Measurements from ENCODE around the gene ARID4A.
"Not testable (repeated sequence)": the region's sequence is repeated elsewhere in the genome, so short reads cannot be mapped to it uniquely, and the experiment has no call there.

Gene ARID4A

DNA sequence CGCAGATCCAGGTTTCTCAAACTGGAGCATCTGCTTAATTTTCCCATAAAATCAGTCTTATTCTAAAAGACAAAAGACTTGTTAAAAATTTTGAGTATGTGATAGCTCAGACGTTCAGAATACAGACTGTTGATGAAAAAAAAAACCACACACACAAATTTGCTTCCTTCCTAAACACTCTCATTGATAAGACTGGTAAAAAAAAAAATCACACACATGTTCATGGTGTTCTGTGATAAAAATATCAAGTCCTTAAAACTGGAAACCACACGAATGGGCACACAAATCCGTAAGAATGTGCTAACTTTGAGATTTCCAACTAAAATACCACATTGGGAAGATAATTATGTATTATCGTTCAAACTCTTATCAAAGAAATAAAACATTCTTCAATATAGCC lies 6.7 kb upstream of the ARID4A start:
- ATAC-seq, result no peak

DNA sequence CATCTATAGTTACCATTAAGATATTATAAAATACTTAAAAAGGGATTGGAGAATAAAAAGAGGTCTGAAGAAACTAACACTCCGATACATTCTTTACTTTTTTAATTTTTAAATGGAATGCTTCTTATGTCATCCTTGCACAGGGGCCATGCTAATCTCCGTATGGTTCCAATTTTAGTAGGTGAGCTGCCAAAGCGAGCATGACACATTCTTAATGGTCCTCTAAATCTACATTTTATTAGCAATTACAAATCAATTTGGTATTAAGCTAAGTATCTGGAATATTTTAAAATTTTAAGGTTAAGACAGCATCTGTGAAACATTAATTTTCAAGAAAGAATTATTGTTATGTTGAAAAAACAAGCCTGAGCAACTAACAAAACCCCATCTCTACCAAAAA lies 6.2 kb upstream of the ARID4A start:
- ATAC-seq, result no peak

DNA sequence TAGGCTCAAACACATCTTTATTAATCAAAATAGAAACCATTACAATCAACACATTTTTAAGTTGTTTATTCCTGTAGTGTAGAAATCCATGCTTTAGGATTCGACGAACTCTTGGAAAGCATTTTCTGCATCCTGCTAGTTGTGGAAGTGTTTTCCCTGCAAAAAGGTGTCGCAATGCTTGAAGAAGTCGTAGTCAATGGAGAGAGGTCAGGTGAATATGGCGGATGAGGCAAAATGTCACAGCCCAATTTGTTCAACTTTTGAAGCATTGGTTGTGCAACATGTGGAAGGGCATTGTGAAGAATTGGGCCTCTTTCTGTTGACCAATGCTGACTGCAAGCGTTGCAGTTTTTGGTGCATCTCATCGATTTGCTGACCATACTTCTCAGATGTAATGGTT lies 4.2 kb upstream of the ARID4A start:
- ATAC-seq, result no peak

DNA sequence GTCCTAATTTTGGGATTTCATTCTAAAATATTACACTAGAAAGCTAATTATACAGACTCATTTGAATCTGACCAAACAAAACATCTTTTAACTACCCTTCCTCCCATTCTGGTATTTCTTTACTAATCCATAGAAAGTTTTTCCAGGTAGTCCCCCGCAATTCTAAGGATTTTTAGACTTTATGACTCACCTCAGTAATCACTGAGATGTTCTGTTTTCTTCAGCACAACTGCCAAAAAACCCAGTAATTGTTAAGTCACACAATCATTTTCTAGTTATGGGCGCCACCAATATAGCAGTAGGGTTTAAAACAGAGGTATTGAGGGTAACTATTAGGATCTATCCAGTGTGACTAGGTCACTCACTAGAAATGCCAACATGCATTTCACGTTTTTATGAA lies 1.6 kb upstream of the ARID4A start:
- ATAC-seq, result no peak

DNA sequence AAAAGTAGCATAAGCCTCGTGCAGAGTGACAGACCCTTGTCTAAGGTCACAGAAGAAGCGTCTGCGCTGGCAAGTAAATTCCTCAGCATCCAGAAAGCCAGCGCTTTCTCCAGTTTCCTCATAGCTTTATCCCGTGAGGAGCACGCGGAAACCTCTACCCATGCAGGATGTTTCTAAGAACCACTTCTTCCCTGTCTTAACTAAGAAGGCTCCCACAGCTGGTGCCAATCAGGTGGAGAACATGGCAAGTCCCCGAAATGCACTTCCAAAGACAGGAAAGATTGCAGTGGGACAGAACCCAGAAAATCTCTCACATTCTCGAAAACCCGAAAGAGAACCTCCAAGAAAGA lies 968 bp upstream of the ARID4A start:
- ATAC-seq, result no peak

DNA sequence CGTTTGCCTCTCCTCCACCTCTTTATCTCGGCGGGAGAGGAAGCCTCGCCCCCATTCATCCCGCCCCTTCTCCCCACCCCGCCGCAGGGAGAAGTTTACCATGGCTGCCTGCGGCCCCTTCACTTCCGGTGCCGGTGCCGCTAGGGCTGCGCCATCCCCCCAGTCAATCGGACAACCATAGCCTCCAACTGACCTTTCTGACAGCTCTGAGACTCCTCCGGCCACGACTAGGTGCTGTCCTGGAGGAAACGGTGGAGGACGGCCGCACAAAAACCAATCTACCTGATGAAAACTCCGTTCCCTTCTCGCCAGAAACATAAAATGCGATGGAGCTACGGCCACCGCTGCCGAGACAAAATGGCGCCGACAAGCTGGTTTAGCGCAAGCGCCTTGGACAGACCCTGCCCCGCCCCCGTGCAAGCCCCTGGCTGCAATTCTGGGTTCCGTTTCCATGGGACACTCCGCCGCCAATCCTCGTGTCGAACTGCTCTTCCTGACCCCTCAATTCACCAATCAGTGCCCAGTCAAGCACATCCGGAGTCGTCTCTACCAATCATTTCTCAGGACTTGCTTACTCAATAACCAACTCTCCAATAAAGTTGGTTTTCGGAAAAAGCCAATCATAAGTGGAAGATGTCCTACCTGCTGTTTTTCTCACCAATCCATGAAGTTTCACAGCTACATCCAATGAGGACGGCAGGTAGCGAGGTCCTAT lies 436 bp upstream of the ARID4A start:
- peak; percentile 91 to 92 for ATAC-seq

DNA sequence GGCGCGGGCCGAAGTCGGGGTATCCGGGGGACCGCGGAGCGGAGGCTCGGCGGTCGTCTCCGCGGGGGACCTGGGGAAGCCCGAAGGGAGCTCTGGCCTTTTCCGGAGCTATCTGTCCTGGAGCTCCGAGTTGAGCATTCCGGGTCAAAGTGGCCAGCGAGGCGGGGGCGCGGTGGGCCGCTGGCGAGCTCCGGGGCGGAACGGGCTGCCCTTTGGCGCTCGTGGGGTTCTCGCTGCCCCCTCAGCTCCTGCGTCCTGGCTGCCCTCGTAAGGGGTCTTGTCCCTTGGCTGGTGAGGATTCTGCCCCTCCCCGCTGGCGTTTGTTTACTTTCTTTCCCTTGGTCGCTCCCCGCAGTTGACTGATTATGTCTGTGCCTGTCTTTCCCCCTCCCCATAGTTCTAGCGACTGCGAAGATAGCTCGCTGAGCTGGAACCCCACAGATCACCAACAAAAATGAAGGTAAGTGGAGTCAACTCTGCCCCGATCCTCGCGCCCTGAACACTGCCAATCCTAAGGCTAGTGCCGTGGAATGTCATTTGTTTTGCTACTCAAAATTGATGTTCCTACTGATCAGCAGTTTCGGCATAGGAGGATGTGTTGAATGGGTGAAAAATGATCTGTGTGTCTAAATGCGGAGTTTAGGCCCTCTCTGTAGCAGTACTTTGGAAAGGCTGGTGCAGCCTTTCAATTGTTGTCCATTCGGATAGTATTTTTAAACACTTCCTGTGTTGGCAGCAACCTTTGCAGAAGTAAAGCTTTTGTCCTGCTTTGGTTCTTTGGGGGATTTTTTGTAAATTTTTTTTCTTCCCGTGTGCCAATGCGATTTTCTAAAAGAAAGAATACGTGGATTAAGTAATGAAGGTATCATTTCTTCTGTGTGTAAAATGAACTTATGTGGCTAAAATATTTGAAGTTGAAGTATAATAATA lies 1.3 kb downstream of the ARID4A start:
- no peak for ATAC-seq

DNA sequence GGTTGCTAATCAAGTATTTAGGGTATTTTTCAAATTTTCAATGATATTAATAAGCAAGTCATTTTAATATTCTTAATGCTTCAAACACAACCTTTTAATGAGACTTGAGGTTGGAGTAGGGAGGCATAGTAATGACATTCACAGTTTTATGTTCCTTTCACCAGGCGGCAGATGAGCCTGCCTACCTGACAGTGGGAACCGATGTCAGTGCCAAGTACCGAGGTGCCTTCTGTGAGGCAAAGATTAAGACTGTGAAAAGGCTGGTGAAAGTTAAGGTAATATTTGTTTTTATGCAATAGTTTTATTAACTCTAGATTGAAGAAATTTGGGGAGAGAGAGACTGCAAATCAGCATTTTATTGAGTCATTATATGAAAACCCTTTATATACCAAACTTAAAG lies 3.1 kb downstream of the ARID4A start:
- no peak for ATAC-seq

DNA sequence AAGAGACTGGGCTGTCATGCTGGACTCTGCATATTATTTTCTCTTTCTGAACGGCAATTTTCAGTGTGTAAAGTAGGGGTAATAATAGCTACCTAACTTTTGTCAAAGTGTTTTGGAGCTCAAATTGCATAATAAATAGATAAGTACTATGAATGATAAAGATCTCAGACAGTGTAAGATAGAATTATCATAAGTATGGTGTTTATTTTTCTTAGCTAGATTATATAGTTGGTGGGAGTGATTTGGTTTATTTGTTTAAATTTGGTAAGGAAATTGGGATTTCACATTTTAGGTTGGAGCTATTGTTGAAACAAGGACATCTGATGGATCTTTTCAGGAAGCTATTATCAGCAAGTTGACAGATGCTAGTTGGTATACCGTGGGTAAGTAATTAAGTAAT lies 7.4 kb downstream of the ARID4A start:
- ATAC-seq, result no peak

DNA sequence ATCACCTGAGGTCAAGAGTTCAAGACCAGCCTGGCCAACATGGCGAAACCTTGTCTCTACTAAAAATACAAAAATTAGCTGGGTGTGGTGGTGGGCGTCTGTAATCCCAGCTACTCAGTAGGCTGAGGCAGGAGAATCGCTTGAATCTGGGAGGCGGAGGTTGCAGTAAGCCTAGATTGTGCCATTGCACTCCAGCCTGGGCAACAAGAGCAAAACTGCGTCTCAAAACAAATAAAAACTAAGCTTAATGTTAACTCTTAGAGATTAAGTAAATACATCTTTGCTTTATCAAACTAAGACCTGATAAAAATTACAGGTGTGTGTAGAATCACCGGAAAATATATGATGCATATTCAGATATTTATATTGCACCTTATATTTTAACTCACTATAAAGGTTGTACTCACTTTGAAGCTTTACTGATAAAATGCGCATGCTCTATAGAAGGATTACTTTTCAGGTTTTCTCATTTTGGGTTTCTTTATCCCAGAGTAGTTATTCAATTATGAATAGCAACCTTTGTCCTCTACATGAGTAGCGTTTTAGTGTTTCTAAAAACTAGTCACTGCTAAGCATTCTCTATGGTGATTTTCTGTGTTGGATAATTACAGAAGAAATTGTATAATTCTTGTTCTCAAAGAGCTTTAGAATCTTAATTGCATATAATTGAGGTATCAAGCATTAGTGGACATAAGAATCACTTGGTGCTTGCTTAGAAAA lies 9.4 kb downstream of the ARID4A start:
- no peak for ATAC-seq

DNA sequence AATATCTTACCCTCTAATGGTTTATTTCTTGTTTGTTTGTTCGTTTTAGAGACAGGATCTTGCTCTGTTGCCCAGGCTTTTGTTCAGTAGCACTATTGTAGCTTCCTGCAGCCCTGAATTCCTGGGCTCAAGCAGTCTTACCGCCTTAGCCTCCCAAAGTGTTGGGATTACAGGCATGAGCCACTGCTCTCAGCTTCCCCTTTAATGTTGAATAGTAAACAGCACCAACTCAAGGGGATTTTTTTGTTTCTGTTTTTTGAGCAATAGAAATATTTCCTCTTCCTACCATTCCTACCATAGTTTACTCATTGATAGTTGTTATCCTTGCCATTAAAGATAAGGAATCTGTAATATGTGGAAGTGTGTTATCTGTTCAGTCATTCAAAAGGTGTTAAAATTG lies 10.7 kb downstream of the ARID4A start:
- no peak for ATAC-seq

DNA sequence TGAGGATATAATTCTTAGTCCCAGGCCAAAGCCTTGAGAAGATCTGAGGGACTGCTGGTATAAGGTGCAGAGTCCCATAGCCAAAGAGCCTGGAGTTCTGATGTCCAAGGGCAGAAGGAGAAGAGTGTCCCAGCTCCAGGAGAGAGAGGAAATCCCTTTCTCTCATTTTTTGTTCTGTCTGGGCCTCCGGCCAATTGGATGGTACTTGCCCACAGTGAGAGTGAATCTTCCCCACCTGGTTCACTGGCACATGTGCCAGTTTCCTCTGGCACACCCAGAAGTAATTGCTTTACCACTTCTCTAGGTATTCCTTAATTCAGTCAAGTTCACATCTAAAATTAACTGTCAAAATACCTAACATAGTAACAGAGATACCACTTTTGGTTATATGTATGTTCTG lies 15.3 kb downstream of the ARID4A start:
- no peak for ATAC-seq

DNA sequence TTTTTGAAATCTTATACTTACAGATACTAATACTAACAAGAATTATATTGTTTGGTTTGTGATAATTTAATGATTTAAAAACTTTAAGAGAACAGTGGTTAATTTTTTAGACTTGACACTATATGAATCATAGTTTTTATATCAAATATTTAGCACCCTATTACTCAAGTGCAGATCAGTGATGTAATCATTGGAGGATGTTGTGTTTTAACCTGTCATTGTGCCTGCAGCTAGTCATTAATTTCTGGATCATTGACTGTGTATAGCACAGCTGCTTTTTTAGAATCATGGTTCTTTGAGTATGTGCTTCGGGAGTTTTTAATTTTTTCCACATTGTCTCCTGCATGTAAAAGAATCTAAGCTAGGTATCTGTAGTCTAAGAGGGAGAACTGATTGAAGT lies 17.3 kb downstream of the ARID4A start:
- peak; percentile 73 to 83 for ATAC-seq

DNA sequence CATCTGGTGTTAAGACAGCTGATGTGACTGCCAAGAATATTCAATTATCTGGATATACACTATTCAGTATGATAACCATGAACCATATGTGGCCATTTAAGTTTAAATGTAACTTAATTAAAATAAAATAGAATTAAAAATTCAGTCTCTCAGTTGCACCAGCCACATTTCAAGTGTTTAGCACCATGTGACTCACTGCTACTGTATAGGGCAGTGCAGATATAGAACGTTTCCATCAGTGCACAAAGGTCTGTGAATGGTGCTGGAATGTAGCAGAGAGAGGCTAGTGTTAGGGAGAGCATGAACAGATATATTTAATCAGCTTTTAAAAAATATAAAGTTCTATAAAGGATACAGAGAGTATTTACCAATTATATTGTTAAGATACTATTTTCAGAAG lies 28.7 kb downstream of the ARID4A start:
- ATAC-seq, result no peak

DNA sequence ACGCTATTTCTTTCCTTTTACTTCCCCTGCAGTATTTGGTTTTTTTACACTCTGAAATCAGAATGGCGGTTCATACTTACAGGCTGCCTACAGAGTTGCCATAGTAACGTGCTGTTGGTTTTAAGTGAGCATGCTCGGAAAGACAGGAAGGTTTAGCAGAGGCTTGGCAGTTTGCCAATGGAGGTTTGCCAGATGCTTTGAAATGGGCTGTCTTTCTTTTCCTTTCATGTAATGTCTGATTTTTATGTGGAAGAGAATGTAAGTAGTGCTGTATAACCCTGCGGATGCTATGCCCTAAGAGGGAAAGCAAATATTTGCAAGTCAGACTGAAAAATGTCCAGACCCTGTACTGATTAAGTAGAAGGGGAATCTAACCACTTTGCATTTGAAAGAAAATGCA lies 32.8 kb downstream of the ARID4A start:
- peak; percentile 90 to 95 for ATAC-seq

DNA sequence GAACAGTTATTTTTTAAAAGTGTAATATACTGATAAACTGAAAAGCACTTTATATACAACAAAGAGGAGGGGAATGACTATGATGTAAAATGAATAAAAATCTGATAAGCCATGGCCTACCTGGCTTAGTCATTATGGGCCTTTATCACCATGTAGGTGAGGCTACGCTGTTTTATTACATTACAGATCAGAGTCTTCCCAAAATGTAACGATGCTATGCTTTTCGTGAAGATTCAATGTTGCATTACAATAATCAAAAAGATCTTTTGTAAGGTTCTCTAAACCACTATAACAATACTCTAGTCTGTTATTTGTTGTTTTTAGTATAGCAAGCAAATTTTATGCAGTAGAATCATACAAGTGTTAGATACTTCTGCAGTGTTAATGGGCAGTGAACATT lies 34.2 kb downstream of the ARID4A start:
- ATAC-seq, result no peak

DNA sequence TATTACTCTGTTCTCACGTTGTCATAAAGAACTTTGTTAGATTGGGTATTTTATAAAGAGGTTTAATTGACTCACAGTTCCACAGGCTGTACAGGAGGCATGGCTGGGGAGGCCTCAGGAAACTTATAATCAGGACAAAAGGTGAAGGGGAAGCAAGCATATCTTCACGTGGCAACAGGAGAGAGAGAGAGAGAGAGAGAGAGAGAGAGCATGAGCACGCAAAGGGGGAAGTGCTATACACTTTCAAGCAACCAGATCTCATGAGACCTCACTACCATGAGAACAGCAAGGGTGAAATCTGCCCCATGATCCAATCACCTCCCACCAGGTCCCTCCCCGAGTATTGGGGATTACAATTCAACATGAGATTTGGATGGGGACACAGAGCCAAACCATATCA lies 41.3 kb downstream of the ARID4A start:
- not testable (repeated sequence) for ATAC-seq

DNA sequence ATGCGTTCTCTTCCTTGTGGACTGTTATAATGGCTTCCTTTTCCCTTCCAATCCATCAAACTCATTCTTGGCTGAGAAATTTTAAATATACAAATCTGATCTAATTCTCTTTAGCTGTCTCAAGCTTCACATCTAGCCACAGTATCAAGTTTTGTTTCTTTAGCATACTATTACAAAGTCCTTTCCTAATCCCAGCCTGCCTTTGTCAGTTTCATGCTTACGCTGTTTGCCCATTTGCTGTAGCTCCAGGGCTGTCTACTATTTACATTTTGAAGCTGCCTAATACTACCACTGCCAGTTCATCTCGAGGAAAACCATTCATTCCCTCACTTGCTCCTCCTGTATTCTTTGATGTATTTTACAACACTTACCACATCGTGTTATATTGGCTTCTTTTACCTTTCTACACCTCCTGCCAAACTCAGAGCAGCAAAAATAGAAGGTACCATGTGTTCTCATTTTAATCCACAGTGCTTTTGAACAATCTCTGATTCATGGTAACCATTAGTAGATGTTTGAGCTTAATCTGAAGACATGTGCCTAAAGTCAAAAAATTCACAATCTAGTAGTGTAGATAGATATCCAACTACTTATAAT lies 42.9 kb downstream of the ARID4A start:
- ATAC-seq, result no peak

DNA sequence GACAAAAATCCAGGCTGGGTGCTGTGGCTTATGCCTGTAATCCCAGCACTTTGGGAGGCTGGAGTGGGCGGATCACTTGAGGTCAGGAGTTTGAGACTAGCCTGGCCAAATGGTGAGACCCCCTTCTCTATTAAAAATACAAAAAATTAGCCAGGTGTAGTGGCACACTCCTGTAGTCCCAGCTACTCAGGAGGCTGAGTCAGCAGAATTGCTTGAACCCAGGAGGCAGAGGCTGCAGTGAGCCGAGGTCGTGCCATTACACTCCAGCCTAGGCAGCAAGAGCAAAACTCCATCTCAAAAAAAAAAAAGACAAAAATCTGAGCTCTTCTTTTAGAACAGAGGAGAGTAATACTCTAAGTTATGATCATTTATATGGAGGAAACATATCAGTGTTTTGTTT lies 45.2 kb downstream of the ARID4A start:
- not testable (repeated sequence) for ATAC-seq

DNA sequence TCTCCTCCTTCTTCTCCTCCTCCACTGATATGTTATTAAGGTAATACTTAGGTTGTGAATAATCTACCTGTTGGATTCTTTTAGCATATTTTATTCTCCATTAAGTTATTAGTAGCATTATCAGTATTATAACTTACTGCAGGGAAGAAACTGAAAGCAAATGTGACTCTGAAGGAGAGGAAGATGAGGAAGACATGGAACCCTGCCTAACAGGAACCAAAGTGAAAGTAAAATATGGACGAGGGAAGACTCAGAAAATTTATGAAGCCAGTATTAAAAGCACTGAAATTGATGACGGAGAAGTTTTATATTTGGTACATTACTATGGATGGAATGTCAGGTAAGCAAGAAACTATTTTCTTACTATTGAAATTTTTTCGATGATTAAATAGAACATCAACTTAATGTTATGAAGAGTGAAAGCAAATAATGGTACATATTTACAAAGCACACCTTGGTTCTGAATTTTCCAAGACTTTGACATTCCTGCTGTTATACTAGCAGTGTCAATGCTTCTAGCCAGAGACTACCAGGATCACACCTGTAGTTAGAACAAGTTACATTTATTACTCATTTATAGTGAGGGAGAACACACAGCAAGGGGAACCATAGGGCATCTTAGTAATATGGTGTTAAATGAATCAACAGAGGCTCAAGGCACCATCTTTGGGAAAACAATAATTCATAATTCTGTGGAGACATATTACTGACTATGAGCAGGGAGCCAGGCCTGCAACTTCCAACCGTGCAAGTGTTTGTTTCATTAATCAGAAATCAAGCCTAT lies 55.4 kb downstream of the ARID4A start:
- peak; percentile 64 to 72 for ATAC-seq

DNA sequence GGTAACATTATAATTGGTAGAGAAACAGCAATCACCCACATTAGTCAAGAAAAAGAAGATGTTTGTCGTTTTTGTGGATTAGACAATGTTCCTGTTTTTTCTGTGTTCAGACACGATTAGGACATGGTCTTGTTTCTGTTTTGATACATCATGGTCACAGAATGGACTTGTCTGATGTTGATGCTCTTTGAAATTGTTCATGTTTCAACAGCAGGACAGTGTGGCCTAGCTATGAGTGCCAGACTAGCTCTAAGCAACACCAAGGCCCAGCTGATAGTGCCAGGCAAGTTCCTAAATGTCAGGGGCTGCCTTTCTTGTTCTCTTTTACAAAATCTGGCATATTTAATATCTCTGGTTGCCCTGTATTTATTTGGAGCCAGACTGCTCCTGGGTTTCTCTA lies 56.5 kb downstream of the ARID4A start:
- no peak for ATAC-seq

DNA sequence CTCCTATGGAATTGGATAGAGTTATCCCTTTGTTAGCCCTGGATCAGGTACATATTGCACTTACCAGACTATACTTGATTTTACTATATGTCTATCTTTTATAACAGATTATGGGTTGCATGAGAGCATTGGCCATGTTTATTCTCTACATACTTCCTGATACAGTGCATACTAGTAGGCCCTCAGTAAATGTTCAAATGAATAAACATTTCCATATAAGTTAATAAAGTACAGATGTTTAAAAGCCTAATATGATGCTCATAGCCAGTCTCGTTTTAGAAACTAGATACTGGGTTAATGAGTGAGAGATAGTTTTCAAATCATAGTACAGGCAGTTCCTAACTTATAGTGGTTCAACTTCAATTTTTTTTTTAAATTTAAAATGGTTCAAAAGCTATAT lies 57.9 kb downstream of the ARID4A start:
- no peak for ATAC-seq
